ENCODE measurements around the gene ERCC1. TPM values are rescaled to one million over a fixed set of nuclear protein-coding genes. Genes with fewer than 3 reads are reported as not detected.
A peak's percentile ranks its signal among the peaks of the same experiment; 100 is the strongest.

The ERCC1 gene
- total and polyA plus RNA-seq, 2 of the 13 experiments (the other 11 are each of a cell fraction or from before 2014, with no cell fraction given), result 40.0 to 66.4 TPM

DNA sequence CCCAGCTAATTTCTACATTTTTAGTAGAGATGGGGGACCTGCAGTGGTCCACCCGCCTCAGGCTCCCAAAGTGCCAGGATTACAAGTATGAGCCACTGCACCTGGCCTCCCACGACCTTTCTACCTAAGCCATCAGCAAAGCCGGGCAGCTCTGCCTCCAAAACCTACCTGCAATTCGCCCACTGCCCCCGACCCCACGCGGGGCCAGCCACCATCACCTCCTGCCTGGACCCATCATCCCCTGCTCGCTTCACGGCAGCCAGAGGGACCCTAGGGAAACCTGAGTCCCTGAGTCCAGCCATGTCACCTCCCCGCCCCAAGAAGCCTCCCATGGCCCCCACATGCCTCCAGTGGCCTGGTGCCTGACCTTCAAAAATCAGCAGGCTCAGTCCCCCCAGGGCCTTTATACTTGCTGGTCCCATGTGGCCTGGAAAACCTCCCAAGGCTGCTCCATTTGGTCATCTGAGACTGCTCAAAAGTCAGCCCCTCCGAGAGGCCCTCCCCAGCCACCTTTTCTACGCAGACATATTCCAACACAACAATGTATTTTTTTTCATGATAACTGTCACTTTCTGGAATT lies 65.4 kb downstream of the ERCC1 start:
- Histone ChIP-seq H3K9ac (ENCODE audit: insufficient read depth, low read depth, low read length) (no peak overlapping the region), H3K27me3 (ENCODE audit: control insufficient read depth in 1 of 2, insufficient read depth in 2 of 2, low read length in 2 of 2) (no peaks in the 10 kb centered on the region), H3K9me3 (ENCODE audit: low read length) (no peaks in the 10 kb centered on the region), H3K4me3 (replicated peaks in 1 of 3; ENCODE audit: insufficient read depth in 1 of 3, low read depth in 2 of 3, low read length in 3 of 3) (no peak overlapping the region), H2AFZ (ENCODE audit: low read length) (no peak overlapping the region), H3K36me3 (replicated peaks in 1 of 2; ENCODE audit: control insufficient read depth in 1 of 2, insufficient read depth in 2 of 2, low read length in 2 of 2) (peaks cover 24 to 69% of the 10 kb centered on the region in 2 experiments), H3K27ac (ENCODE audit: extremely low read length, insufficient read depth, low read length) (no peak overlapping the region), H4K20me1 (ENCODE audit: insufficient read depth, low read length) (0 out of 2 replicates have a peak, but pooled peaks cover 3% of the 10 kb centered on the region), H3K4me1 (ENCODE audit: insufficient read depth, low read length) (no peaks in the 10 kb centered on the region), H3K79me2 (ENCODE audit: insufficient read depth, low read length) (no peaks in the 10 kb centered on the region), H3K4me2 (ENCODE audit: low read depth, low read length) (no peak overlapping the region)
- in situ Hi-C loops (cut with HindIII; ENCODE audit: extremely low pct_ligation_motif_present, low pct_unique_long_range_greater_than_20kb) (no loop called here), intact Hi-C loops (cut with micrococcal nuclease; ENCODE audit: unreplicated experiment) (no loop called here)
- DNase-seq (ENCODE audit: low spot score), result no peak
- BruUV-seq (replicated peaks), result no TSS peak
- no peak for ATAC-seq
- POLR2A ChIA-PET, result interaction anchor here (0.6 kb wide), 1 partner anchor 359 kb away, joined by 5 read pairs; no protein-coding TSS in a partner anchor
- CTCF ChIA-PET (ENCODE audit: low intra/inter-chr PET ratio, low total read pairs), result no interaction called here
- FAIRE-seq, result no peak
- TF ChIP-seq DPF2 (CRISPR knock-in tag; IDR thresholded peaks at IDR 0.05; ENCODE audit: borderline replicate concordance, low read depth), result no peak
- TF ChIP-seq THYN1 (CRISPR knock-in tag; IDR thresholded peaks at IDR 0.05; ENCODE audit: borderline replicate concordance, low read depth), result no peak
- no peak for TF ChIP-seq ZNF709 (CRISPR knock-in tag; IDR thresholded peaks at IDR 0.05)
- TF ChIP-seq, protein P1, sequence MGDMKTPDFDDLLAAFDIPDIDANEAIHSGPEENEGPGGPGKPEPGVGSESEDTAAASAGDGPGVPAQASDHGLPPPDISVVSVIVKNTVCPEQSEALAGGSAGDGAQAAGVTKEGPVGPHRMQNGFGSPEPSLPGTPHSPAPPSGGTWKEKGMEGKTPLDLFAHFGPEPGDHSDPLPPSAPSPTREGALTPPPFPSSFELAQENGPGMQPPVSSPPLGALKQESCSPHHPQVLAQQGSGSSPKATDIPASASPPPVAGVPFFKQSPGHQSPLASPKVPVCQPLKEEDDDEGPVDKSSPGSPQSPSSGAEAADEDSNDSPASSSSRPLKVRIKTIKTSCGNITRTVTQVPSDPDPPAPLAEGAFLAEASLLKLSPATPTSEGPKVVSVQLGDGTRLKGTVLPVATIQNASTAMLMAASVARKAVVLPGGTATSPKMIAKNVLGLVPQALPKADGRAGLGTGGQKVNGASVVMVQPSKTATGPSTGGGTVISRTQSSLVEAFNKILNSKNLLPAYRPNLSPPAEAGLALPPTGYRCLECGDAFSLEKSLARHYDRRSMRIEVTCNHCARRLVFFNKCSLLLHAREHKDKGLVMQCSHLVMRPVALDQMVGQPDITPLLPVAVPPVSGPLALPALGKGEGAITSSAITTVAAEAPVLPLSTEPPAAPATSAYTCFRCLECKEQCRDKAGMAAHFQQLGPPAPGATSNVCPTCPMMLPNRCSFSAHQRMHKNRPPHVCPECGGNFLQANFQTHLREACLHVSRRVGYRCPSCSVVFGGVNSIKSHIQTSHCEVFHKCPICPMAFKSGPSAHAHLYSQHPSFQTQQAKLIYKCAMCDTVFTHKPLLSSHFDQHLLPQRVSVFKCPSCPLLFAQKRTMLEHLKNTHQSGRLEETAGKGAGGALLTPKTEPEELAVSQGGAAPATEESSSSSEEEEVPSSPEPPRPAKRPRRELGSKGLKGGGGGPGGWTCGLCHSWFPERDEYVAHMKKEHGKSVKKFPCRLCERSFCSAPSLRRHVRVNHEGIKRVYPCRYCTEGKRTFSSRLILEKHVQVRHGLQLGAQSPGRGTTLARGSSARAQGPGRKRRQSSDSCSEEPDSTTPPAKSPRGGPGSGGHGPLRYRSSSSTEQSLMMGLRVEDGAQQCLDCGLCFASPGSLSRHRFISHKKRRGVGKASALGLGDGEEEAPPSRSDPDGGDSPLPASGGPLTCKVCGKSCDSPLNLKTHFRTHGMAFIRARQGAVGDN (CRISPR knock-in tag; IDR thresholded peaks at IDR 0.05), result no peak
- no peak for TF ChIP-seq SALL2 (CRISPR knock-in tag; IDR thresholded peaks at IDR 0.05)
- TF ChIP-seq NAIF1 (CRISPR knock-in tag; IDR thresholded peaks at IDR 0.05; ENCODE audit: borderline replicate concordance), result no peak
- TF ChIP-seq ZNF274 (CRISPR knock-in tag; IDR thresholded peaks at IDR 0.05), result no peak
- peak; percentile 29 for TF ChIP-seq RBM22 (optimal IDR thresholded peaks at IDR 0.05; ENCODE audit: low read length)
- TF ChIP-seq, protein P2, sequence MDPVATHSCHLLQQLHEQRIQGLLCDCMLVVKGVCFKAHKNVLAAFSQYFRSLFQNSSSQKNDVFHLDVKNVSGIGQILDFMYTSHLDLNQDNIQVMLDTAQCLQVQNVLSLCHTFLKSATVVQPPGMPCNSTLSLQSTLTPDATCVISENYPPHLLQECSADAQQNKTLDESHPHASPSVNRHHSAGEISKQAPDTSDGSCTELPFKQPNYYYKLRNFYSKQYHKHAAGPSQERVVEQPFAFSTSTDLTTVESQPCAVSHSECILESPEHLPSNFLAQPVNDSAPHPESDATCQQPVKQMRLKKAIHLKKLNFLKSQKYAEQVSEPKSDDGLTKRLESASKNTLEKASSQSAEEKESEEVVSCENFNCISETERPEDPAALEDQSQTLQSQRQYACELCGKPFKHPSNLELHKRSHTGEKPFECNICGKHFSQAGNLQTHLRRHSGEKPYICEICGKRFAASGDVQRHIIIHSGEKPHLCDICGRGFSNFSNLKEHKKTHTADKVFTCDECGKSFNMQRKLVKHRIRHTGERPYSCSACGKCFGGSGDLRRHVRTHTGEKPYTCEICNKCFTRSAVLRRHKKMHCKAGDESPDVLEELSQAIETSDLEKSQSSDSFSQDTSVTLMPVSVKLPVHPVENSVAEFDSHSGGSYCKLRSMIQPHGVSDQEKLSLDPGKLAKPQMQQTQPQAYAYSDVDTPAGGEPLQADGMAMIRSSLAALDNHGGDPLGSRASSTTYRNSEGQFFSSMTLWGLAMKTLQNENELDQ (CRISPR knock-in tag; IDR thresholded peaks at IDR 0.05; ENCODE audit: borderline replicate concordance), result no peak
- TF ChIP-seq ZNF572 (CRISPR knock-in tag; IDR thresholded peaks at IDR 0.05), result no peak
- TF ChIP-seq MEIS1 (CRISPR knock-in tag; IDR thresholded peaks at IDR 0.05; ENCODE audit: borderline replicate concordance), result no peak
- no peak for TF ChIP-seq ZSCAN20 (CRISPR knock-in tag; IDR thresholded peaks at IDR 0.05; ENCODE audit: borderline replicate concordance)
- TF ChIP-seq AGO2 (optimal IDR thresholded peaks at IDR 0.05; ENCODE audit: low read depth, low read length), result peak; percentile 40
- WGBS (ENCODE audit: low lambda C conversion rate), result 94% methylated on average over 12 of the region's 12 CpGs
